PC-3 (cell line): ENCODE results near the gene ERICH3. TPM values are rescaled to one million over a fixed set of nuclear protein-coding genes. Genes with fewer than 3 reads are reported as not detected.

Experiments used
- ATAC-seq: fragments of 200-7000 bp; cut with Tn5 transposase; 2 replicates; pipeline ENCODE4 v1.9.1; 2020; ENCODE audit warnings: mild to moderate bottlenecking, moderate library complexity
- BruUV-seq: library from RNA; stranded (reverse); fragments of 400-500 nt; replicated peaks from 2 replicates; lab custom pipeline; 2021; lab: Mats Ljungman, UMichigan
- CTCF ChIA-PET: fragments of 300-600 bp; sonication (Branson Sonifier 250); formaldehyde crosslinking; loops from one replicate; lab custom pipeline; 2022; ENCODE audit warnings: antibody characterized with exemption; lab: Charles Lee
- POLR2A ChIA-PET: fragments of 300-600 bp; sonication (Branson Sonifier 250); formaldehyde crosslinking; loops from one replicate; lab custom pipeline; 2022; ENCODE audit warnings: antibody characterized with exemption; ENCODE audit not compliant: unreplicated experiment; lab: Charles Lee
- DNase-seq: peaks from one replicate; pipeline ENCODE4 v3.0.0-alpha.2; 2015
- H2AFZ ChIP-seq: fragments of 300-600 bp; sonication (generic); 2 replicates; pipeline ENCODE4 v1.6.0; 2016; ENCODE audit warnings: antibody characterized with exemption, low read length
- H3F3A ChIP-seq: fragments of 300-600 bp; sonication (generic); one replicate; pipeline ENCODE4 v1.6.0; 2017; ENCODE audit warnings: antibody characterized with exemption, low read length, control low read depth, mild to moderate bottlenecking; ENCODE audit not compliant: unreplicated experiment
- H3K27ac ChIP-seq: fragments of 300-600 bp; sonication (generic); 2 replicates; pipeline ENCODE4 v1.5.1; 2016; ENCODE audit warnings: mild to moderate bottlenecking, low read length
- H3K27me3 ChIP-seq: fragments of 300-600 bp; sonication (generic); 2 replicates; pipeline ENCODE4 v1.6.1; 2016; ENCODE audit warnings: low read length, mixed read lengths
- H3K36me3 ChIP-seq: fragments of 300-600 bp; sonication (generic); 2 replicates; pipeline ENCODE4 v1.6.1; 2016; ENCODE audit warnings: low read depth, mixed run types, low read length, mixed read lengths
- H3K4me1 ChIP-seq: fragments of 300-600 bp; sonication (generic); 2 replicates; pipeline ENCODE4 v1.5.1; 2016; ENCODE audit warnings: low read length; ENCODE audit not compliant: insufficient read depth
- H3K4me2 ChIP-seq: fragments of 300-600 bp; sonication (generic); 2 replicates; pipeline ENCODE4 v1.6.0; 2016; ENCODE audit warnings: low read length
- H3K4me3 ChIP-seq: fragments of 300-600 bp; sonication (generic); 2 replicates; pipeline ENCODE4 v1.5.1; 2016; ENCODE audit warnings: mild to moderate bottlenecking, low read length, mixed read lengths
- H3K79me2 ChIP-seq: fragments of 300-600 bp; sonication (generic); 2 replicates; pipeline ENCODE4 v1.6.1; 2017; ENCODE audit warnings: low read length, mixed read lengths
- H3K9ac ChIP-seq: fragments of 300-600 bp; sonication (generic); 2 replicates; pipeline ENCODE4 v1.6.0; 2016; ENCODE audit warnings: mild to moderate bottlenecking, low read length
- H3K9me2 ChIP-seq: fragments of 300-600 bp; sonication (generic); replicated peaks from 2 replicates; pipeline ENCODE4 v1.6.1; 2016; ENCODE audit warnings: mixed run types, low read length, mixed read lengths
- H3K9me3 ChIP-seq: fragments of 300-600 bp; sonication (generic); 2 replicates; pipeline ENCODE4 v1.6.1; 2016; ENCODE audit warnings: low read length, mixed read lengths
- H4K20me1 ChIP-seq: fragments of 300-600 bp; sonication (generic); 2 replicates; pipeline ENCODE4 v1.6.1; 2016; ENCODE audit warnings: low read length, mixed read lengths
- CTCF ChIP-seq: fragments of 300-600 bp; sonication (generic); conservative IDR thresholded peaks from 2 replicates; pipeline ENCODE4 v1.5.1; 2017; ENCODE audit warnings: antibody characterized with exemption, low read depth, mild to moderate bottlenecking, low read length
- EZH2 ChIP-seq: fragments of 300-600 bp; sonication (generic); IDR thresholded peaks from one replicate; pipeline ENCODE4 v1.6.1; 2017; ENCODE audit warnings: antibody characterized with exemption, mild to moderate bottlenecking, low read length; ENCODE audit not compliant: unreplicated experiment
- EZH2phosphoT487 ChIP-seq: fragments of 300-600 bp; sonication (generic); IDR thresholded peaks from 2 replicates; pipeline ENCODE4 v1.6.1; 2018; ENCODE audit warnings: mild to moderate bottlenecking, antibody characterized with exemption, low read length, borderline replicate concordance
- intact Hi-C: fragments of 100-400 bp; cut with micrococcal nuclease; formaldehyde crosslinking; loops from 2 replicates; pipeline ENCODE4 v1.9.0; 2023
- total RNA-seq: library from RNA; depleted of rRNA; stranded (reverse); fragments of >200 nt; gene quantifications from 2 replicates; pipeline ENCODE4 v1.2.3, GENCODE V29; 2014

Gene ERICH3
- total RNA-seq, 1 experiment from 2014 or later, result not detected

- no peak overlapping the region for H3K4me2 ChIP-seq
- DNase-seq (no peak), ATAC-seq (no peak)
- H3K9ac ChIP-seq, result no peak overlapping the region
- no peaks in the 10 kb centered on the region for H3K79me2 ChIP-seq
- H3K4me1 ChIP-seq, result no peaks in the 10 kb centered on the region
- H4K20me1 ChIP-seq, result no peaks in the 10 kb centered on the region
- no peak for TF ChIP-seq EZH2phosphoT487
- no peak for TF ChIP-seq EZH2
- no peak for TF ChIP-seq CTCF
- BruUV-seq, result no TSS peak
- H3K36me3 ChIP-seq, result no peaks in the 10 kb centered on the region
- H3K4me3 ChIP-seq, result no peak overlapping the region
- ChIA-PET CTCF (no interaction called here), POLR2A (no interaction called here)
- peaks cover 76% of the 10 kb centered on the region for H3K27me3 ChIP-seq
- no peak overlapping the region for H3K27ac ChIP-seq
- no peaks in the 10 kb centered on the region for H3F3A ChIP-seq
- H3K9me3 ChIP-seq, result no peaks in the 10 kb centered on the region
- no peaks in the 10 kb centered on the region for H3K9me2 ChIP-seq
- H2AFZ ChIP-seq, result no peak overlapping the region
- intact Hi-C loops, result no loop called here
These were observed 79.4 kb downstream of the ERICH3 start for GRCh38 chr1:74593887-74594866.

- no peaks in the 10 kb centered on the region for H3F3A ChIP-seq
- no peak overlapping the region for H2AFZ ChIP-seq
- no peaks in the 10 kb centered on the region for H4K20me1 ChIP-seq
- BruUV-seq, result no TSS peak
- H3K9me3 ChIP-seq, result no peaks in the 10 kb centered on the region
- ATAC-seq (no peak), DNase-seq (no peak)
- ChIA-PET CTCF (no interaction called here), POLR2A (interaction anchor here (0.6 kb wide), 1 partner anchor 59 kb away, joined by 5 read pairs; no protein-coding TSS in a partner anchor)
- intact Hi-C loops, result no loop called here
- no peaks in the 10 kb centered on the region for H3K4me1 ChIP-seq
- H3K79me2 ChIP-seq, result no peaks in the 10 kb centered on the region
- H3K9ac ChIP-seq, result no peak overlapping the region
- H3K36me3 ChIP-seq, result no peaks in the 10 kb centered on the region
- TF ChIP-seq EZH2 (no peak), CTCF (no peak), EZH2phosphoT487 (no peak)
- no peaks in the 10 kb centered on the region for H3K9me2 ChIP-seq
- H3K4me3 ChIP-seq, result no peak overlapping the region
- peaks cover 75% of the 10 kb centered on the region for H3K27me3 ChIP-seq
- no peak overlapping the region for H3K4me2 ChIP-seq
- H3K27ac ChIP-seq, result no peak overlapping the region
These were observed 80.8 kb downstream of the ERICH3 start for GRCh38 chr1:74592580-74593355.
